ENCODE measurements around the gene TFDP2.

DNA sequence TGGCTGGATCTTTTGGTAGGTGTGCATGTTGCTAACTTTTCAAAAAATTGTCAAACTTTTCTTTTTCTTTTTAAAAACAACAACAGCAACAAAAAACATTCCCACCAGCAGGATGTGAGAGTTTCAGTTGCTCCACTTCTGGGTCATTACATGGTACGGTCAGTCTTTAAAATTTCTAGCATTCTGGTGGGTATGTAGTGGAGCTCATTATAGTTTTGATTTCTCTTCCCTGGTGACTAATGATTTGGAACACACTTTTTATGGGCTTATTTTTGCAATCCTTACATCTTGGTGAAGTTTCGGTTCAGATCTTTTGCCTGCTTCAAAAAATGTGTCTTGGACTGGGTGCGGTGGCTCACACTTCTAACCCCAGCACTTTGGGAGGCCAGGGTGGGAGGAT is 253.6 kb downstream of the TFDP2 start:
- TF ChIP-seq, protein P1, sequence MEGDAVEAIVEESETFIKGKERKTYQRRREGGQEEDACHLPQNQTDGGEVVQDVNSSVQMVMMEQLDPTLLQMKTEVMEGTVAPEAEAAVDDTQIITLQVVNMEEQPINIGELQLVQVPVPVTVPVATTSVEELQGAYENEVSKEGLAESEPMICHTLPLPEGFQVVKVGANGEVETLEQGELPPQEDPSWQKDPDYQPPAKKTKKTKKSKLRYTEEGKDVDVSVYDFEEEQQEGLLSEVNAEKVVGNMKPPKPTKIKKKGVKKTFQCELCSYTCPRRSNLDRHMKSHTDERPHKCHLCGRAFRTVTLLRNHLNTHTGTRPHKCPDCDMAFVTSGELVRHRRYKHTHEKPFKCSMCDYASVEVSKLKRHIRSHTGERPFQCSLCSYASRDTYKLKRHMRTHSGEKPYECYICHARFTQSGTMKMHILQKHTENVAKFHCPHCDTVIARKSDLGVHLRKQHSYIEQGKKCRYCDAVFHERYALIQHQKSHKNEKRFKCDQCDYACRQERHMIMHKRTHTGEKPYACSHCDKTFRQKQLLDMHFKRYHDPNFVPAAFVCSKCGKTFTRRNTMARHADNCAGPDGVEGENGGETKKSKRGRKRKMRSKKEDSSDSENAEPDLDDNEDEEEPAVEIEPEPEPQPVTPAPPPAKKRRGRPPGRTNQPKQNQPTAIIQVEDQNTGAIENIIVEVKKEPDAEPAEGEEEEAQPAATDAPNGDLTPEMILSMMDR (IDR thresholded peaks at IDR 0.05; ENCODE audit: low read depth, low read length), result no peak
- no peak for TF ChIP-seq EZH2phosphoT487 (IDR thresholded peaks at IDR 0.05; ENCODE audit: low read depth)

All from OCI-LY3 (cell line).